Measurements from ENCODE around the gene WNT9A.

WNT9A gene

DNA sequence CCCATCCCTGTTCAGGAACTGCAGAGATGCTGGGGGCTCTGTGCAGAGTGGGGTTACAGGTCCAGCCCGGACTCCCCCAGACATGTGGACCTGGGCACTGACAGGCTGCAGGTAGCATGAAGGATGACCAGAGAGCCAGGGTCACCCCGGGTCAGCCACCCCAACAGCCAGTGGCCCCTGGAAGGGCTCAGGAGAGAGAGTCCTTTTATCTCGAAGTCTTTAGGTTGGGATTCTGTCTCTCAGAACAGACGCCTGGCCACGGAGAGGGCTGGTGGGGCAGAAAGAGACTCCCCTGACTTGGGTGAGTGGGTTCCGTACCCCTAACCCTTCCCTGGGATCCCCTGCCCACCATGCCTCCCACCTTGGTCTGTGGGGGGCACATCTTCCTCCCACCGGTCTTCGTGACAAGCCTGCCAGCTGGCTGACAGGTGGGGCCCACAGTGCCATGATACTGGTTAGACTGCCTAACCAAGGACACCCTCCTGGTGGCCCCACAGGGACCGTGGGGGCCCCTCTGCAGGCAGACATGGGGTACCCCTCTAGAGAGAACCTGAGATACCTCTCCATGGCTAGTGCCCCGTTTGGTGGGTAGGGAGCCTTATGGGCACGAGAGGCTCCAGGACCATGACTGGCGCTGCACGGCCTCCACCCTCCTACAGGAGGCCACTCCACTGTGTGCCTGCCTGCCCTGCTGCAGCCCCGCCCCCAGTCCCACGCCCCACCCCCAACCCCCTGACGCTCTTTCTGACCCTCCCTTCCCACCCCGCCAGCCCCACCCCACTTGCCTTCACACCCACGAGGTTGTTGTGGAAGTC is 24.2 kb downstream of the WNT9A start:
- FAIRE-seq, result no peak
- no peak for TF ChIP-seq POLR2A (IDR thresholded peaks at IDR 0.05; ENCODE audit: low read depth, low read length)
- no peak for TF ChIP-seq TAF1 (IDR thresholded peaks at IDR 0.05; ENCODE audit: borderline replicate concordance, low read depth, low read length)
- TF ChIP-seq POLR2AphosphoS5 (IDR thresholded peaks at IDR 0.05; ENCODE audit: low read depth, low read length), result no peak
- DNase-seq (ENCODE audit: insufficient read length), result no peak

GRCh38 chr1:227922501-227923352 is 25.0 kb downstream of the WNT9A start:
- DNase-seq (ENCODE audit: insufficient read length) (no peak), FAIRE-seq (no peak)
- TF ChIP-seq POLR2A (IDR thresholded peaks at IDR 0.05; ENCODE audit: low read depth, low read length), result no peak
- TF ChIP-seq POLR2AphosphoS5 (IDR thresholded peaks at IDR 0.05; ENCODE audit: low read depth, low read length), result no peak
- no peak for TF ChIP-seq TAF1 (IDR thresholded peaks at IDR 0.05; ENCODE audit: borderline replicate concordance, low read depth, low read length)

- DNase-seq (ENCODE audit: insufficient read length) (no peak), FAIRE-seq (no peak)
- TF ChIP-seq POLR2A (IDR thresholded peaks at IDR 0.05; ENCODE audit: low read depth, low read length) (no peak), TAF1 (IDR thresholded peaks at IDR 0.05; ENCODE audit: borderline replicate concordance, low read depth, low read length) (no peak), POLR2AphosphoS5 (IDR thresholded peaks at IDR 0.05; ENCODE audit: low read depth, low read length) (no peak)
Observed at GRCh38 chr1:227921461-227922185, 26.1 kb downstream of the WNT9A start.

GRCh38 chr1:227920896-227921295 is 26.8 kb downstream of the WNT9A start:
- FAIRE-seq (no peak), DNase-seq (ENCODE audit: insufficient read length) (no peak)
- TF ChIP-seq POLR2AphosphoS5 (IDR thresholded peaks at IDR 0.05; ENCODE audit: low read depth, low read length) (no peak), POLR2A (IDR thresholded peaks at IDR 0.05; ENCODE audit: low read depth, low read length) (no peak), TAF1 (IDR thresholded peaks at IDR 0.05; ENCODE audit: borderline replicate concordance, low read depth, low read length) (no peak)

DNA sequence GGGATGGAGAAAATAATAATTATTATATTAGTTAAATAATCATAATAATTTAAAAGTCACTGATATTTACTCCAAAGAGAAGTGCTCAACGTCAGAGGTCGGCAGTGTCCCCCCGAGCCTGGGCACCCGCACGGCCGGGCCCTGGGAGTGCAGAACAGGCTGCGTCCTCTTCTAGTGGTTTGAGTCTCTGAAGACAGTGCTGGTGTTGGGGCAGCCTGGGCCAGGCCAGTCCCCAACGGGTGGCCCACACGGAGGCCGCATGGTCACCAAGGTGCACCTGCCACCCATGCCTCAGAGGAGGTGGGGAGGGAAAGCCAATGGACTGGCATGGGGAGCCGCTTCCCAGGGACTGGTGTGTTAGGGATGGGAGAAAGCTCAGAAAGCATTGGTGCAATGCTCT is 27.3 kb downstream of the WNT9A start:
- no peak for FAIRE-seq
- no peak for DNase-seq (ENCODE audit: insufficient read length)
- TF ChIP-seq POLR2AphosphoS5 (IDR thresholded peaks at IDR 0.05; ENCODE audit: low read depth, low read length), result no peak
- TF ChIP-seq POLR2A (IDR thresholded peaks at IDR 0.05; ENCODE audit: low read depth, low read length), result no peak
- TF ChIP-seq TAF1 (IDR thresholded peaks at IDR 0.05; ENCODE audit: borderline replicate concordance, low read depth, low read length), result no peak

DNA sequence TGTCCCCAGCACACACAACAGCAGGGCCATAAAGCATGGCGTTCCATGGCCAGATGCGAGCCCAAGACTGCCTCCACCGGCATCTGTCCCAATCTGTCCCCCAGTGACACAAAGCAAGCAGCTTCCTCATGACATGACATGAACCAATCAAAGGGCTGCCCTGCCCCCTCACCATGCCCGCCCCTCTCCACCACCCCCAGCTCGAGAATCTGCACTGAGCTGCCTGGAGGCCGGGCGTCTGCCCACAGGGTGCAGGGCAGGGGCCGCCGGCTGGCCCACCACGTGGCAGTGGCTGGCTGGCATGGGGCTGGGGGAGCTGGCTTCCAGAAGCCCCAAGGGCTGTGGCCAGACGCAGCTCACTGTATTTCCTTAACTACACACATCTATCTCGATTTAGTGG is 27.8 kb downstream of the WNT9A start:
- DNase-seq (ENCODE audit: insufficient read length) (no peak), FAIRE-seq (no peak)
- no peak for TF ChIP-seq POLR2A (IDR thresholded peaks at IDR 0.05; ENCODE audit: low read depth, low read length)
- no peak for TF ChIP-seq TAF1 (IDR thresholded peaks at IDR 0.05; ENCODE audit: borderline replicate concordance, low read depth, low read length)
- TF ChIP-seq POLR2AphosphoS5 (IDR thresholded peaks at IDR 0.05; ENCODE audit: low read depth, low read length), result no peak

DNA sequence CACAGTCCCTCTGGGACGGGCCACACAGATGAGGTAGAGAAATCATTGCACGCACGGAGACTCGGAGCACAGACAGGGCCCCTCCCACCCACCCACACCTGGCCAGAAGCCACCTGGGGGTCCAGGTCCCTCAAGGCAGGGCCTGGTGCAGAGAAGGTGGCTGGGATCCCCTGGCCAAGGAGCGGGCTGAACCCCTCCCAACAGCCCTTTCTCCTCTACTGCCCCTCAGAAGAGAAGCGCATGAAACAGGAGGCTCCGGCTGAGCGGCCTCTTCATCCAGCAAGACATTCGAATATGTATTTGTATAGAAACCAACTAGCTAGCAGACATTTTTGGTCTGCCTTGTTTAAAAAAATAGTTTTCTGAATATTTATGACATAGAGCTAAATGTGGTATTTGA is 29.0 kb downstream of the WNT9A start:
- TF ChIP-seq TAF1 (IDR thresholded peaks at IDR 0.05; ENCODE audit: borderline replicate concordance, low read depth, low read length) (no peak), POLR2A (IDR thresholded peaks at IDR 0.05; ENCODE audit: low read depth, low read length) (no peak), POLR2AphosphoS5 (IDR thresholded peaks at IDR 0.05; ENCODE audit: low read depth, low read length) (no peak)
- DNase-seq (ENCODE audit: insufficient read length) (no peak), FAIRE-seq (no peak)

GRCh38 chr1:227918083-227918700 is 29.5 kb downstream of the WNT9A start:
- DNase-seq (ENCODE audit: insufficient read length), result no peak
- TF ChIP-seq POLR2A (IDR thresholded peaks at IDR 0.05; ENCODE audit: low read depth, low read length), result no peak
- no peak for TF ChIP-seq TAF1 (IDR thresholded peaks at IDR 0.05; ENCODE audit: borderline replicate concordance, low read depth, low read length)
- no peak for TF ChIP-seq POLR2AphosphoS5 (IDR thresholded peaks at IDR 0.05; ENCODE audit: low read depth, low read length)
- no peak for FAIRE-seq

- no peak for DNase-seq (ENCODE audit: insufficient read length)
- TF ChIP-seq TAF1 (IDR thresholded peaks at IDR 0.05; ENCODE audit: borderline replicate concordance, low read depth, low read length) (no peak), POLR2A (IDR thresholded peaks at IDR 0.05; ENCODE audit: low read depth, low read length) (no peak), POLR2AphosphoS5 (IDR thresholded peaks at IDR 0.05; ENCODE audit: low read depth, low read length) (no peak)
- FAIRE-seq, result no peak
Observed at GRCh38 chr1:227917081-227917950, 30.4 kb downstream of the WNT9A start.

DNA sequence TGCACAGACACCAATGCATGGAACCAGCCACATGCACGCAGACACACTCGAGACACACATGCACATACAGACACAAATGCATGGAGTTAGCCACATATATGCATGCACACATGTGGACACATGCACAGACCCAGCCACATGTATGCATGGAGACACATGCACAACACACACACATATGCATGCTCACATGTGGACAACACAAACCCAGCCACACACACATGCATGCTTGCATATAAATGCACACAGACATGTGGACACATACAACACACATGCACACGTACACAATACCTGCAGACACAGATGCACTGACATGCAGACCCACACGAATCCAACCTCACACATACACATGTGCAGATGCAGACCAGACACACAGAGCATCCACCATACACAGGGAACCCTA is 31.1 kb downstream of the WNT9A start:
- DNase-seq (ENCODE audit: insufficient read length) (no peak), FAIRE-seq (no peak)
- TF ChIP-seq POLR2A (IDR thresholded peaks at IDR 0.05; ENCODE audit: low read depth, low read length), result no peak
- no peak for TF ChIP-seq TAF1 (IDR thresholded peaks at IDR 0.05; ENCODE audit: borderline replicate concordance, low read depth, low read length)
- TF ChIP-seq POLR2AphosphoS5 (IDR thresholded peaks at IDR 0.05; ENCODE audit: low read depth, low read length), result no peak
